AG09309 (cell line): ENCODE measurements around the gene C1QTNF5.

Experiments
- DNase-seq: peaks from one replicate; pipeline ENCODE4 v3.0.0-alpha.2; 2010; ENCODE audit warnings: low read depth
- H3K4me3 ChIP-seq: 2 replicates; pipeline ENCODE4 v1.5.1; 2011; ENCODE audit warnings: mild to moderate bottlenecking, low read depth, low read length, moderate library complexity; ENCODE audit not compliant: control insufficient read depth
- TF ChIP-seq, protein P1 (sequence below): IDR thresholded peaks from 2 replicates; pipeline ENCODE4 v1.5.1; 2011; ENCODE audit warnings: mild to moderate bottlenecking, low read depth, low read length, inconsistent platforms; ENCODE audit not compliant: insufficient read depth, control insufficient read depth; ENCODE audit errors: missing control alignments

C1QTNF5 gene

GRCh38 chr11:119307219-119307618, 33.5 kb downstream of the C1QTNF5 start:
- H3K4me3 ChIP-seq = no peak overlapping the region
- DNase-seq = no peak

DNA sequence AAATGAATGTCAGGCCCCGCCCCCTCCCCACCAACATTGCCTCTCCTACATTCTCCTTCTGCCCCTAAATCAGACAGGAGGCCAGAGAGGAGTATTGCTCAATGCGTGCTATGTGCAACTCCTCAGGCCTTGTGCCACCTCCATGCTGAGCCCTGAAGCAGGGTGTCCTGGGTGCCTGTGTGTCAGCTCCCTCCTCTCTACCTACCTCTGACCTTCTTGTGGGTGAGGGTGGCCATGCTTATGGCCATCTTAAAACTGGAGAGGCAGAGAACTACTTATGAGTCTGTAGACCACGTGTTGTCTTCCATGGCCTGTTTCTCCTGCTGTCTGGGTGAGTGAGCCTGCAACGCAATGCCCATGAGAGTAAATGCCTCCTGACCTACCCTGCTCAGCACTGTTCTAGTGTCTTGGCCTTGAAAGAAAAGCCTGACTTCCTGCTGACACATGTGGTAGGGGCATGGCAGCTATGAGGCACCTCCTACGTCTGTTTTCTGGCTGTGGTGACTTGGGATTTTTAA, 34.3 kb downstream of the C1QTNF5 start:
- TF ChIP-seq, protein P1, sequence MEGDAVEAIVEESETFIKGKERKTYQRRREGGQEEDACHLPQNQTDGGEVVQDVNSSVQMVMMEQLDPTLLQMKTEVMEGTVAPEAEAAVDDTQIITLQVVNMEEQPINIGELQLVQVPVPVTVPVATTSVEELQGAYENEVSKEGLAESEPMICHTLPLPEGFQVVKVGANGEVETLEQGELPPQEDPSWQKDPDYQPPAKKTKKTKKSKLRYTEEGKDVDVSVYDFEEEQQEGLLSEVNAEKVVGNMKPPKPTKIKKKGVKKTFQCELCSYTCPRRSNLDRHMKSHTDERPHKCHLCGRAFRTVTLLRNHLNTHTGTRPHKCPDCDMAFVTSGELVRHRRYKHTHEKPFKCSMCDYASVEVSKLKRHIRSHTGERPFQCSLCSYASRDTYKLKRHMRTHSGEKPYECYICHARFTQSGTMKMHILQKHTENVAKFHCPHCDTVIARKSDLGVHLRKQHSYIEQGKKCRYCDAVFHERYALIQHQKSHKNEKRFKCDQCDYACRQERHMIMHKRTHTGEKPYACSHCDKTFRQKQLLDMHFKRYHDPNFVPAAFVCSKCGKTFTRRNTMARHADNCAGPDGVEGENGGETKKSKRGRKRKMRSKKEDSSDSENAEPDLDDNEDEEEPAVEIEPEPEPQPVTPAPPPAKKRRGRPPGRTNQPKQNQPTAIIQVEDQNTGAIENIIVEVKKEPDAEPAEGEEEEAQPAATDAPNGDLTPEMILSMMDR = no peak
- no peak for DNase-seq
- H3K4me3 ChIP-seq = no peak overlapping the region

More at GRCh38 chr11:119307219-119307618, 33.5 kb downstream of the C1QTNF5 start:
- TF ChIP-seq, protein P1 = no peak

GRCh38 chr11:119305556-119306372, 34.9 kb downstream of the C1QTNF5 start:
- TF ChIP-seq, protein P1 = no peak
- DNase-seq = no peak
- H3K4me3 ChIP-seq = no peak overlapping the region

- no peak for DNase-seq
- no peak overlapping the region for H3K4me3 ChIP-seq
- TF ChIP-seq, protein P1 = no peak
Measured at GRCh38 chr11:119303227-119303718, 37.4 kb downstream of the C1QTNF5 start.

DNA sequence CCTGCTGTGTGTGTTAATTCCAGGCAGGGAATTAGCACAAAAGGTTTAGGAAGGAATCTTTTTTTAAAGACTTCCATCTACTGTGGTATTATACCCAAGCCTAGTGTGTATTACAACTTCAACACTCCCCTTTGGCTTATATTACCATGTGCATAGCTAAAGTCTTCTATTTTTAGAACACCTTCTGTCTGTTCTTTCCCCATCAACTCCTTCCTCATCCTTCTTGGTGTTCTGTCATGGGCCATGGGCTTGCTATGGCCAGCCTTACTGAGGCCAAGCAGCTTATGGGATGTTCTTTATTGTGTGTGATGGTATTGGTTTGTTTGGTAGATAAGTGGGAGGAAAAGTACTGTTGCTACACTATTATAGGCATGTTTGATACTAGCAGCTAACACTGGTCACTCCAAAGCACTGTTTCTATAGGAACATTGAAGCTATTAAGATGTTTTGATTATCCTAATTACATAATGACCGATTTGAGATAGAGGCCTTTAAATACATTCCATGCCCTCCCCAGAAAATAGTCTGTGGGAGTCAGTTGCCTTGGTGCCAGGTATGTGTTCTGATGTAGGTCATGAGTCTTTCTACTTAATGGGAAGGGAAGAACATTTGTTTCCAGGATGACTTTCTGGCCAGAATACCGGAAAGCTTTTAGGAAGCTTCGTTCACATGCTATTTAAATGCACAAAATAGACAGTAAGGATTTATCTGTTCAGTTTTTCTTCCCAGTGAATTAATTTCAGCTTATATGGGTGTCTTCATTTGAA, 40.3 kb downstream of the C1QTNF5 start:
- no peak overlapping the region for H3K4me3 ChIP-seq
- DNase-seq = no peak
- TF ChIP-seq, protein P1 = no peak

- H3K4me3 ChIP-seq = no peak overlapping the region
- TF ChIP-seq, protein P1 = no peak
- no peak for DNase-seq
Measured at GRCh38 chr11:119299416-119299815, 41.3 kb downstream of the C1QTNF5 start.
